ENCODE data around the gene CXCR5. TPM values are rescaled to one million over a fixed set of nuclear protein-coding genes. Genes with fewer than 3 reads are reported as not detected.

CXCR5 gene
- total and polyA plus RNA-seq, 2 of the 4 experiments (the other 2 are of a cell fraction) = not detected

- H2BK5ac ChIP-seq (ENCODE audit: low read depth, low read length, poor library complexity, severe bottlenecking) = peak overlapping the region; percentile 99
- peak overlapping the region; percentile 98 for H3K18ac ChIP-seq (ENCODE audit: low read depth, low read length)
- peaks cover 37% of the 10 kb centered on the region for H4K20me1 ChIP-seq (ENCODE audit: insufficient read depth, low read length)
- peak overlapping the region; percentile 98 for H2AK9ac ChIP-seq (replicated peaks; ENCODE audit: low read depth, low read length, poor library complexity)
- ATAC-seq (ENCODE audit: low read depth) (no peak), DNase-seq (no peak)
- POLR2A ChIA-PET (ENCODE audit: unreplicated experiment) = interaction anchor here (0.6 to 2.9 kb wide), 7 partner anchors 8 to 291 kb away, joined by 3 to 18 read pairs (median 6); partner anchors contain the start of gene BCL9L
- peak overlapping the region; percentile 94 for H3K56ac ChIP-seq (ENCODE audit: extremely low read depth, insufficient read depth, low read length)
- H2BK120ac ChIP-seq (ENCODE audit: low read depth, low read length) = peak overlapping the region; percentile 92
- H2BK20ac ChIP-seq (ENCODE audit: low read depth, low read length) = peak overlapping the region; percentile 90
- no peaks in the 10 kb centered on the region for H3K27me3 ChIP-seq (ENCODE audit: control insufficient read depth, insufficient read depth, low read length)
- peaks cover 50% of the 10 kb centered on the region for H3K4me1 ChIP-seq (ENCODE audit: control insufficient read depth, insufficient read depth, low read length)
- H2AFZ ChIP-seq (replicated peaks; ENCODE audit: low read length, poor library complexity) = peak overlapping the region; percentile 71
- H2BK15ac ChIP-seq (ENCODE audit: low read depth, low read length) = peak overlapping the region; percentile 94; the same call in 2 of the 3 replicates
- in situ Hi-C loops (cut with MboI; ENCODE audit: low sequenced_read_pairs) = no loop called here
- peak overlapping the region; percentile 92 for H3K23ac ChIP-seq (ENCODE audit: low read depth, low read length)
- CTCF ChIA-PET = interaction anchor here (0.6 to 2.6 kb wide), 9 partner anchors 12 to 396 kb away, joined by 3 to 15 read pairs (median 4); partner anchors contain the start of genes BCL9L and DDX6
- peak overlapping the region; percentile 97 for H2AK5ac ChIP-seq (ENCODE audit: low read depth, low read length)
- BruUV-seq (replicated peaks) = no TSS peak
- H4K91ac ChIP-seq (ENCODE audit: insufficient read depth, low read depth, low read length) = peak overlapping the region; percentile 99
- dilution Hi-C loops (cut with HindIII; ENCODE audit: low sequenced_read_pairs, unreplicated experiment) = no loop called here
- no peaks in the 10 kb centered on the region for H3K9me3 ChIP-seq (ENCODE audit: control insufficient read depth, insufficient read depth, low read length)
- H3K4me3 ChIP-seq (ENCODE audit: insufficient read depth, low read depth, low read length) = peak overlapping the region; percentile 25
- peaks cover 22% of the 10 kb centered on the region for H3K36me3 ChIP-seq (ENCODE audit: control insufficient read depth, insufficient read depth, low read length)
- H3K9me1 ChIP-seq (ENCODE audit: insufficient read depth, low read length) = 0 out of 2 replicates have a peak, but pooled peaks cover 10% of the 10 kb centered on the region
- 6% methylated on average over 8 of the region's 21 CpGs; no CpG with 5 or more reads in 1 of the 2 experiments for WGBS, 2 experiments (ENCODE audit: extremely low coverage in 2 of 2, insufficient read length in 1 of 2)
- intact Hi-C loops (cut with micrococcal nuclease) = loop anchor here (1.0 to 5.0 kb wide), 2 partner anchors 15 to 117 kb away; partner anchors contain the start of gene DDX6
- H4K5ac ChIP-seq (ENCODE audit: low read depth, low read length) = peak overlapping the region; percentile 97
- peaks cover 17 to 77% of the 10 kb centered on the region in 2 experiments; a peak in 3 of 4 replicates for H3K79me1 ChIP-seq (ENCODE audit: low read depth in 1 of 2, low read length in 2 of 2)
- H3K4me2 ChIP-seq (ENCODE audit: low read depth, low read length) = peak overlapping the region; percentile 86
- peak overlapping the region; percentile 99 for H3K4ac ChIP-seq (ENCODE audit: low read depth, low read length)
- peak overlapping the region; percentile 87 for H3K14ac ChIP-seq (replicated peaks; ENCODE audit: low read depth, low read length)
- peak overlapping the region; percentile 93 to 94 for H4K8ac ChIP-seq (ENCODE audit: low read depth in 2 of 2, low read length in 2 of 2)
- H3K27ac ChIP-seq (ENCODE audit: insufficient read depth, low read length) = peak overlapping the region; percentile 99
- H3K9ac ChIP-seq (ENCODE audit: low read depth, low read length) = peak overlapping the region; percentile 93
- TF ChIP-seq FOS (IDR thresholded peaks at IDR 0.05; ENCODE audit: low read depth, low read length) (no peak), RAD21 (IDR thresholded peaks at IDR 0.05; ENCODE audit: low read length) (no peak), SMC3 (IDR thresholded peaks at IDR 0.05; ENCODE audit: low read depth, low read length) (no peak), USF2 (IDR thresholded peaks at IDR 0.05; ENCODE audit: low read depth, low read length) (no peak), MAZ (IDR thresholded peaks at IDR 0.05; ENCODE audit: borderline replicate concordance, low read depth, low read length) (no peak), RCOR1 (IDR thresholded peaks at IDR 0.05; ENCODE audit: insufficient replicate concordance, low read length) (no peak), RFX5 (IDR thresholded peaks at IDR 0.05; ENCODE audit: low read depth, low read length) (no peak), CHD1 (IDR thresholded peaks at IDR 0.05; ENCODE audit: low read depth, low read length) (no peak), CEBPB (IDR thresholded peaks at IDR 0.05; ENCODE audit: low read depth, low read length) (no peak)
These were observed 26.1 kb downstream of the CXCR5 start for GRCh38 chr11:118909619-118910308.
